Activated CD4-positive, alpha-beta memory T cell treated with anti-CD3 and anti-CD28 coated beads for 36 hours (primary cell): ENCODE results near the gene MAP2K3. TPM values are rescaled to one million over a fixed set of nuclear protein-coding genes. Genes with fewer than 3 reads are reported as not detected.

ENCODE experiments used
- CTCF ChIA-PET: fragments of 350-600 bp; sonication (Branson Sonifier 250); formaldehyde crosslinking; loops from one replicate; lab custom pipeline; 2021; ENCODE audit warnings: antibody characterized with exemption, inconsistent platforms; lab: Charles Lee
- POLR2A ChIA-PET: fragments of 350-600 bp; sonication (Branson Sonifier 250); formaldehyde crosslinking; loops from one replicate; lab custom pipeline; 2021; ENCODE audit warnings: antibody characterized with exemption; lab: Charles Lee
- DNase-seq: peaks from one replicate; pipeline ENCODE4 v3.0.0-alpha.2; 2020
- H3K27ac Mint-ChIP-seq: one replicate; pipeline ENCODE4 v1.8.0; 2021; ENCODE audit warnings: mixed read lengths
- H3K27me3 Mint-ChIP-seq: one replicate; pipeline ENCODE4 v1.8.0; 2021; ENCODE audit warnings: mixed read lengths
- H3K36me3 Mint-ChIP-seq: one replicate; pipeline ENCODE4 v1.8.0; 2021; ENCODE audit warnings: mixed read lengths
- H3K4me1 Mint-ChIP-seq: one replicate; pipeline ENCODE4 v1.8.0; 2021; ENCODE audit warnings: low read depth, mixed read lengths
- H3K4me3 Mint-ChIP-seq: one replicate; pipeline ENCODE4 v1.8.0; 2021; ENCODE audit warnings: mild to moderate bottlenecking, mixed read lengths
- H3K9me3 Mint-ChIP-seq: one replicate; pipeline ENCODE4 v1.8.0; 2021; ENCODE audit warnings: mixed read lengths
- intact Hi-C: fragments of 100-400 bp; cut with micrococcal nuclease; formaldehyde crosslinking; loops from one replicate; pipeline ENCODE4 v1.15.1; 2023
- total RNA-seq, 2 experiments: library from RNA; stranded (reverse); gene quantifications; one replicate each; pipeline ENCODE4 v1.2.3, GENCODE V29; 2021

The MAP2K3 gene
- total RNA-seq, 2 experiments from 2014 or later = 132 to 134 TPM

- DNase-seq = peak; percentile 79
- Mint-ChIP-seq H3K36me3 (peaks cover 31% of the 10 kb centered on the region), H3K27me3 (no peaks in the 10 kb centered on the region), H3K27ac (peak overlapping the region; percentile 89), H3K4me1 (peaks cover 52% of the 10 kb centered on the region), H3K9me3 (no peaks in the 10 kb centered on the region), H3K4me3 (peak overlapping the region; percentile 98)
- intact Hi-C loops = loop anchor here (1.0 to 10.0 kb wide), 5 partner anchors 36 to 1132 kb away; partner anchors contain the start of gene DHRS7B
- CTCF ChIA-PET = interaction anchor here (0.7 to 4.3 kb wide), 7 partner anchors 8 to 244 kb away, joined by 3 to 28 read pairs (median 14); partner anchors contain the start of gene USP22
- POLR2A ChIA-PET = interaction anchor here (1.0 to 4.1 kb wide), 5 partner anchors 11 to 264 kb away, joined by 3 to 27 read pairs (median 7); partner anchors contain the start of gene USP22
Observed at GRCh38 chr17:21286909-21287702, 2.6 kb downstream of the MAP2K3 start.

GRCh38 chr17:21287703-21288449 is 3.4 kb downstream of the MAP2K3 start:
- peak overlapping the region; percentile 98 for H3K4me3 Mint-ChIP-seq
- H3K27ac Mint-ChIP-seq = peak overlapping the region; percentile 89
- DNase-seq = peak; percentile 99
- ChIA-PET CTCF (interaction anchor here (0.7 to 4.3 kb wide), 8 partner anchors 8 to 244 kb away, joined by 3 to 28 read pairs (median 12); no protein-coding TSS in a partner anchor), POLR2A (interaction anchor here (1.0 to 4.1 kb wide), 5 partner anchors 11 to 263 kb away, joined by 3 to 27 read pairs (median 7); partner anchors contain the start of gene USP22)
- H3K27me3 Mint-ChIP-seq = peaks cover 2% of the 10 kb centered on the region
- intact Hi-C loops = loop anchor here (1.0 to 10.0 kb wide), 7 partner anchors 35 to 1133 kb away; partner anchors contain the start of genes DHRS7B, NATD1 and TMEM11
- peaks cover 51% of the 10 kb centered on the region for H3K4me1 Mint-ChIP-seq
- peaks cover 4% of the 10 kb centered on the region for H3K9me3 Mint-ChIP-seq
- H3K36me3 Mint-ChIP-seq = peaks cover 36% of the 10 kb centered on the region

GRCh38 chr17:21288571-21289017 is 4.1 kb downstream of the MAP2K3 start:
- Mint-ChIP-seq H3K27me3 (peaks cover 2% of the 10 kb centered on the region), H3K36me3 (peaks cover 36% of the 10 kb centered on the region), H3K4me1 (peaks cover 49% of the 10 kb centered on the region), H3K4me3 (peak overlapping the region; percentile 98), H3K9me3 (peaks cover 4% of the 10 kb centered on the region), H3K27ac (peak overlapping the region; percentile 89)
- peak; percentile 68 for DNase-seq
- intact Hi-C loops = loop anchor here (1.0 to 10.0 kb wide), 4 partner anchors 35 to 1134 kb away; partner anchors contain the start of genes NATD1 and TMEM11
- ChIA-PET POLR2A (interaction anchor here (1.9 to 4.1 kb wide), 3 partner anchors 12 to 245 kb away, joined by 7 to 27 read pairs (median 11); partner anchors contain the start of gene USP22), CTCF (interaction anchor here (0.7 to 4.3 kb wide), 8 partner anchors 9 to 245 kb away, joined by 3 to 28 read pairs (median 12); no protein-coding TSS in a partner anchor)

- Mint-ChIP-seq H3K9me3 (peaks cover 4% of the 10 kb centered on the region), H3K4me3 (peak overlapping the region; percentile 98), H3K27ac (peak overlapping the region; percentile 89), H3K4me1 (peaks cover 52% of the 10 kb centered on the region), H3K27me3 (peaks cover 2% of the 10 kb centered on the region), H3K36me3 (peaks cover 36% of the 10 kb centered on the region)
- intact Hi-C loops = loop anchor here (5.0 to 10.0 kb wide), 2 partner anchors 263 to 1135 kb away; no protein-coding TSS in a partner anchor
- no peak for DNase-seq
- POLR2A ChIA-PET = no interaction called here
- CTCF ChIA-PET = no interaction called here
Observed at GRCh38 chr17:21289175-21289901, 4.8 kb downstream of the MAP2K3 start.

GRCh38 chr17:21289902-21290571 is 5.5 kb downstream of the MAP2K3 start:
- peaks cover 2% of the 10 kb centered on the region for H3K27me3 Mint-ChIP-seq
- intact Hi-C loops = loop anchor here (5.0 to 10.0 kb wide), 2 partner anchors 262 to 1135 kb away; no protein-coding TSS in a partner anchor
- peaks cover 58% of the 10 kb centered on the region for H3K4me1 Mint-ChIP-seq
- no peak for DNase-seq
- ChIA-PET POLR2A (no interaction called here), CTCF (no interaction called here)
- no peak overlapping the region for H3K4me3 Mint-ChIP-seq
- H3K36me3 Mint-ChIP-seq = peaks cover 41% of the 10 kb centered on the region
- peak overlapping the region; percentile 58 for H3K27ac Mint-ChIP-seq
- H3K9me3 Mint-ChIP-seq = peaks cover 7% of the 10 kb centered on the region

GRCh38 chr17:21291357-21291756 is 6.8 kb downstream of the MAP2K3 start:
- H3K27ac Mint-ChIP-seq = peak overlapping the region; percentile 49
- peaks cover 60% of the 10 kb centered on the region for H3K4me1 Mint-ChIP-seq
- H3K4me3 Mint-ChIP-seq = no peak overlapping the region
- peaks cover 2% of the 10 kb centered on the region for H3K27me3 Mint-ChIP-seq
- intact Hi-C loops = no loop called here
- CTCF ChIA-PET = no interaction called here
- POLR2A ChIA-PET = no interaction called here
- no peak for DNase-seq
- peaks cover 7% of the 10 kb centered on the region for H3K9me3 Mint-ChIP-seq
- peaks cover 33% of the 10 kb centered on the region for H3K36me3 Mint-ChIP-seq

- H3K9me3 Mint-ChIP-seq = peaks cover 7% of the 10 kb centered on the region
- no peak for DNase-seq
- H3K36me3 Mint-ChIP-seq = peaks cover 28% of the 10 kb centered on the region
- intact Hi-C loops = no loop called here
- peaks cover 60% of the 10 kb centered on the region for H3K4me1 Mint-ChIP-seq
- CTCF ChIA-PET = no interaction called here
- H3K4me3 Mint-ChIP-seq = no peak overlapping the region
- POLR2A ChIA-PET = no interaction called here
- peaks cover 2% of the 10 kb centered on the region for H3K27me3 Mint-ChIP-seq
- H3K27ac Mint-ChIP-seq = no peak overlapping the region
Observed at GRCh38 chr17:21291862-21292261, 7.4 kb downstream of the MAP2K3 start.

- intact Hi-C loops = no loop called here
- Mint-ChIP-seq H3K9me3 (peaks cover 7% of the 10 kb centered on the region), H3K27ac (no peak overlapping the region), H3K27me3 (peaks cover 2% of the 10 kb centered on the region), H3K4me3 (no peak overlapping the region), H3K4me1 (peaks cover 48% of the 10 kb centered on the region), H3K36me3 (peaks cover 20% of the 10 kb centered on the region)
- DNase-seq = no peak
- ChIA-PET POLR2A (no interaction called here), CTCF (no interaction called here)
Observed at GRCh38 chr17:21292867-21293830, 8.6 kb downstream of the MAP2K3 start.

GRCh38 chr17:21293831-21294210 is 9.3 kb downstream of the MAP2K3 start:
- CTCF ChIA-PET = no interaction called here
- H3K4me1 Mint-ChIP-seq = peaks cover 42% of the 10 kb centered on the region
- H3K27ac Mint-ChIP-seq = no peak overlapping the region
- POLR2A ChIA-PET = no interaction called here
- intact Hi-C loops = no loop called here
- H3K27me3 Mint-ChIP-seq = peaks cover 2% of the 10 kb centered on the region
- no peak overlapping the region for H3K4me3 Mint-ChIP-seq
- peaks cover 21% of the 10 kb centered on the region for H3K36me3 Mint-ChIP-seq
- DNase-seq = no peak
- H3K9me3 Mint-ChIP-seq = peaks cover 7% of the 10 kb centered on the region
